Cardiac muscle cell (in vitro differentiated cells and primary cell): ENCODE measurements around the gene BRSK1. TPM values are rescaled to one million over a fixed set of nuclear protein-coding genes. Genes with fewer than 3 reads are reported as not detected.
"Not testable (repeated sequence)": the region's sequence is repeated elsewhere in the genome, so short reads cannot be mapped to it uniquely, and the experiment has no call there.

Experiments
- DNase-seq, 2 donors: peaks; one replicate each; pipeline versions ENCODE4 v3.0.0 to v3.0.0-alpha.2; 2010 to 2017; ENCODE audit warnings: low read depth in 1 of 2, low spot score in 1 of 2
- H3K27ac ChIP-seq: fragments of 200-600 bp; sonication (generic); 2 replicates; pipeline ENCODE4 v1.5.1; 2016
- H3K27me3 ChIP-seq: fragments of 200-600 bp; sonication (generic); 2 replicates; pipeline ENCODE4 v1.6.0; 2016; ENCODE audit warnings: control low read depth
- H3K36me3 ChIP-seq: fragments of 200-600 bp; sonication (generic); 2 replicates; pipeline ENCODE4 v1.5.1; 2016; ENCODE audit warnings: control low read depth
- H3K4me1 ChIP-seq: fragments of 200-600 bp; sonication (generic); 2 replicates; pipeline ENCODE4 v1.8.1; 2017; ENCODE audit warnings: low read depth, mild to moderate bottlenecking, mixed run types
- H3K4me3 ChIP-seq: fragments of 200-600 bp; sonication (generic); 2 replicates; pipeline ENCODE4 v1.5.1; 2016; ENCODE audit warnings: mild to moderate bottlenecking
- H3K9me3 ChIP-seq: fragments of 200-600 bp; sonication (generic); 2 replicates; pipeline ENCODE4 v1.5.1; 2017; ENCODE audit warnings: low read depth, mild to moderate bottlenecking, control low read depth
- CTCF ChIP-seq: IDR thresholded peaks from 2 replicates; pipeline ENCODE4 v1.5.1; 2012; ENCODE audit warnings: low read depth, mild to moderate bottlenecking, low read length
- polyA plus RNA-seq: library from polyadenylated mRNA; unstranded; fragments of >200 nt; fragmentation: Nextera tagmentation; extraction: Ambion mirVana; gene quantifications from 2 replicates; pipeline ENCODE4 v1.2.1, GENCODE V29; 2016
- total RNA-seq: library from RNA; depleted of rRNA; stranded (reverse); fragments of >200 nt; gene quantifications from 2 replicates; pipeline ENCODE4 v1.2.3, GENCODE V29; 2016

BRSK1 gene
- total and polyA plus RNA-seq, 2 experiments from 2014 or later = 3.5 to 34.4 TPM

- Histone ChIP-seq H3K27ac (no peak overlapping the region), H3K4me3 (no peak overlapping the region), H3K9me3 (no peaks in the 10 kb centered on the region), H3K27me3 (no peaks in the 10 kb centered on the region), H3K4me1 (no peaks in the 10 kb centered on the region), H3K36me3 (no peaks in the 10 kb centered on the region)
- DNase-seq = no peak
- no peak for TF ChIP-seq CTCF
Observed at GRCh38 chr19:55322204-55322885, 38.5 kb downstream of the BRSK1 start.

- Histone ChIP-seq H3K9me3 (no peaks in the 10 kb centered on the region), H3K4me3 (no peak overlapping the region), H3K36me3 (no peaks in the 10 kb centered on the region), H3K27ac (no peak overlapping the region), H3K4me1 (no peaks in the 10 kb centered on the region), H3K27me3 (no peaks in the 10 kb centered on the region)
- no peak for TF ChIP-seq CTCF
- DNase-seq = no peak
Observed at GRCh38 chr19:55324662-55325061, 40.9 kb downstream of the BRSK1 start.

DNA sequence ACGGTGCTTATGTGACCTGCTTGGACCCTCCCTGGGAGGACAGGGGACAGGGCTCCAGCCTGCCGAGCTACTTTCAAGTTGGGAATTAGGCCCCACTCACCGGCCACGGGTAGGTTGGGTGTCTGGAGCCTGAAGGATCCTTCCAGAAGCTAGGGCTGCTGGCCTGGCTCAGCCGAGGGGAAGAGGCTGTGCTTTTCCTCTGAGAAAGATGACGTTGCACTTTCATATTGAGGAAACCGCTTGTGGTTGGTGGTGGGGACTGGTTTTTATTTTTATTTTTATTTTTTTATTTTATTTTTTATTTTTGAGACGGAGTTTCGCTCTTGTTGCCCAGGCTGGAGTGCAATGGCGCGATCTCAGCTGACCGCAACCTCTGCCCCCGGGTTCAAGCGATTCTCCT is 41.4 kb downstream of the BRSK1 start, which contains the start of gene TMEM150B:
TMEM150B (minus strand) TSS at position 170 of the 400 bp plus-strand sequence. CDS start 4,305 bp downstream, outside the sequence.
- H3K9me3 ChIP-seq = no peaks in the 10 kb centered on the region
- TF ChIP-seq CTCF = no peak
- DNase-seq = no peak
- no peaks in the 10 kb centered on the region for H3K27me3 ChIP-seq
- H3K4me3 ChIP-seq = no peak within 1 kb of the TSS
- no peaks in the 10 kb centered on the region for H3K36me3 ChIP-seq
- H3K27ac ChIP-seq = no peak within 1 kb of the TSS
- H3K4me1 ChIP-seq = no peaks in the 10 kb centered on the region

DNA sequence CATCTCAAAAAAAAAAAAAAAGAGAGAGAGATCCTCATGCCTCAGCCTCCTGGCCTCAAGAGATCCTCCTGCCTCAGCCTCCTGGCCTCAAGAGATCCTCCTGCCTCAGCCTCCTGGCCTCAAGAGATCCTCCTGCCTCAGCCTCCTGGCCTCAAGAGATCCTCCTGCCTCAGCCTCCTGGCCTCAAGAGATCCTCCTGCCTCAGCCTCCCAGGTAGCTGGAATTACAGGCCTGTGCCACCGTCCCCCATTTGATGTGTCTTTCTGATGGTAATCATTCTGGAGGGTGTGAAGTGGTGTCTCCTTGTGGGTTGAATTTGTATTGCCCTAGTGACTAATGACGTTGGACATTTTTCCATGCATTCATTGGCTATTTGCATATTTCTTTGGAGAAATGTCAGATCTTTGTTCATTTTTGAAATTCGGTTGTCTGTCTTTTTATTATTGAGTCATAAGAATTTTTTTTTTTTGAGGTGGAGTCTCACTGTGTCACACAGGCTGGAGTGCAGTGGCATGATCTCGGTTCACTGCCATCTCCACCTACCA is 45.0 kb downstream of the BRSK1 start:
- not testable (repeated sequence) for H3K27ac ChIP-seq, DNase-seq, H3K4me3 ChIP-seq, H3K36me3 ChIP-seq, H3K27me3 ChIP-seq, H3K4me1 ChIP-seq, H3K9me3 ChIP-seq

GRCh38 chr19:55329791-55330190 is 46.0 kb downstream of the BRSK1 start:
- DNase-seq = peak in 1 of 2 donors; percentile 33
- not testable (repeated sequence) for H3K27me3 ChIP-seq

DNA sequence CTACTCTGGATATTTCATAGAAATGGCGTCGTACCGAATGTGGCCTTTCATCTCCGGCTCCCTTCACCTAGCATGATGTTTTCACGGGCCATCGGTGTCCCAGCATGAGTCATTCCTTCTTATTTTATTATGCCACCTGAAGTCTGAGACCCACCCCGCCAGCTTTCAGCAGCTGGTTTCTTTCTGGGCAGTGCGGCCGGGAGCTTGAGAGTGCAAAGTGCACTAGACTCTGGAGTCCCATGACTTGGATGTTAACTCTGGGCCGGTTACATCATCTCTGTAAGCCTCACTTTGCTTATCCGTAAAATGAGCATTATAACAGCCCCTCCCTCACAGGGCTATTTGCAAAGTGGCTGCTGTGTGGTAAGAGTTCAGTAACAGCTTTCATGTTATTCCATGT is 50.1 kb downstream of the BRSK1 start:
- DNase-seq = no peak
- Histone ChIP-seq H3K4me3 (no peak overlapping the region), H3K27me3 (no peaks in the 10 kb centered on the region), H3K4me1 (no peaks in the 10 kb centered on the region), H3K36me3 (no peaks in the 10 kb centered on the region), H3K9me3 (no peaks in the 10 kb centered on the region), H3K27ac (no peak overlapping the region)
- TF ChIP-seq CTCF = no peak

More at GRCh38 chr19:55329791-55330190, 46.0 kb downstream of the BRSK1 start:
- H3K4me1 ChIP-seq, H3K36me3 ChIP-seq, H3K4me3 ChIP-seq, H3K27ac ChIP-seq, H3K9me3 ChIP-seq: not testable (repeated sequence)
